Tongue (tissue), 3 donors: ENCODE measurements around the gene CHIA. TPM values are rescaled to one million over a fixed set of nuclear protein-coding genes. Genes with fewer than 3 reads are reported as not detected.

Experiments used
- DNase-seq: peaks from one replicate; pipeline ENCODE4 v3.0.0-alpha.2; 2015
- small RNA-seq: library from RNA; depleted of rRNA; stranded (forward); fragments of <200 nt; gene quantifications from one replicate; pipeline ENCODE3, GENCODE V24; 2014; ENCODE audit warnings: low replicate concordance
- total RNA-seq: library from RNA; depleted of rRNA; stranded (reverse); fragments of >200 nt; gene quantifications from one replicate; pipeline ENCODE4 v1.2.3, GENCODE V29; 2014

CHIA gene
- total RNA-seq, 1 donor from 2014 or later, result not detected

DNA sequence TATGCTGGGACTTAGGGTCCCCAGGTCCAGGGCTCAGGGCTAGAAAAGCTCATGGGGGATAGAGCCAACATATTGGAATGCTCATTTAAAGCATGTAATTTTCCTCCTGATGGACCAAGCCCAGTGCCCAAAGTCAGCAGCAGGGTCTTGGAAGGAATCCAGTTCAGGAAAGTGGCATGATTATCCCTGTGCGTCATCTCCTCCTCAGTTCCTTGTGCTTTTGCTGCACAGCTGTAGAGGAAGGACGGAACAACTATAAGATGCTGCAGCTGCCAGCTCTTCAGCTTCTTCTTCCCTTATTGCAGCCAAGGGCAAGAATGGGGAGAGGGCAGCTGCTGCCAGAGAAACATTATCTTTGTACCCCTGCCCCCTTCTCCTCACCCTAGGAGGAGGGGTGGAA is 78.5 kb downstream of the CHIA start:
- DNase-seq, result peak; percentile 87

DNA sequence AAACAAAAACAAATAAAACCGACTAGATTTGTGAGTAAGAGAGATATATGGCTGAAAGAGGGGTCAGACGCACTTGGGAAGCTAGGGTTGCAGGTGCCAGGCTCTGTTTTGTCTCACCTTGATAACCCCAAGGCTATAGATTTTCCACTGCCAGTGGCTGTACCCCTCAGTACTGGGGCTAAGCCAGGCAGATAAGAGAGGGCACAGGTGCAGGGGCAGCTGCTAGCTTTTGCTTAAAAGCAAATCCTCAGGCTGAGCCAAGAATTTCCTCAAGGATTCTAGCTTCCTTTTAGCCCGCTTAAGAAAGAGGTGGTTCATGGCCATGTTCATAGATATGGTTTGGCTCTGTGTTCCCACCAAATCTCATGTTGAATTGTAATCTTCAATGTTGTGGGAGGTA is 79.0 kb downstream of the CHIA start:
- DNase-seq, result peak; percentile 65

Small RNA genes lying within 50 kb of the gene (small RNA-seq; reads per million reads assigned to genes)
- not detected for gene AL356387.2

Other genes with a start within 250 kb of the CHIA start
- 24.6 TPM for gene DRAM2, start 150.8 kb upstream of the CHIA start, total RNA-seq
- 55.7 TPM for gene CEPT1, start 150.6 kb upstream of the CHIA start, total RNA-seq
- gene DENND2D, start 90.2 kb upstream of the CHIA start, total RNA-seq, result 12.0 TPM
- 5.0 TPM for gene CHI3L2, start 63.1 kb upstream of the CHIA start, total RNA-seq
- gene OVGP1, start 136.9 kb downstream of the CHIA start, total RNA-seq, result 2.7 TPM
- 25.7 TPM for gene WDR77, start 158.4 kb downstream of the CHIA start, total RNA-seq
- gene ATP5PB, start 158.6 kb downstream of the CHIA start, total RNA-seq, result 411 TPM
- 3.8 TPM for gene C1orf162, start 183.1 kb downstream of the CHIA start, total RNA-seq
- not detected for gene ADORA3, start 212.8 kb downstream of the CHIA start, total RNA-seq
- gene TMIGD3, start 212.8 kb downstream of the CHIA start, total RNA-seq, result not detected